Keratinocyte (primary cell): ENCODE results near the gene RHOBTB3. TPM values are rescaled to one million over a fixed set of nuclear protein-coding genes. Genes with fewer than 3 reads are reported as not detected.
"Not testable (repeated sequence)": the region's sequence is repeated elsewhere in the genome, so short reads cannot be mapped to it uniquely, and the experiment has no call there.

ENCODE experiments used
- DNase-seq: peaks from one replicate; pipeline ENCODE4 v3.0.0-alpha.2; 2011; ENCODE audit warnings: low read depth, missing footprints, low spot score
- FAIRE-seq: peaks from 2 replicates; lab custom pipeline; 2011; peaks lifted over from hg19 to GRCh38; lab: Jason Lieb, UNC
- H2AFZ ChIP-seq: 2 replicates; pipeline ENCODE4 v1.6.0; 2012; ENCODE audit warnings: low read length, control low read depth, inconsistent platforms; ENCODE audit not compliant: control insufficient read depth
- H3K27ac ChIP-seq: 2 replicates; pipeline ENCODE4 v1.5.1; 2011; ENCODE audit warnings: low read length; ENCODE audit not compliant: control insufficient read depth, insufficient read depth
- H3K27me3 ChIP-seq: 3 replicates; pipeline ENCODE4 v1.6.0; 2011; ENCODE audit warnings: low read length; ENCODE audit not compliant: control insufficient read depth, insufficient read depth; ENCODE audit errors: extremely low read depth
- H3K36me3 ChIP-seq, 2 experiments: 2 replicates in 1 of 2; 3 replicates in 1 of 2; pipeline ENCODE4 v1.5.1; 2011; ENCODE audit warnings: low read length in 2 of 2, mild to moderate bottlenecking in 1 of 2; ENCODE audit not compliant: control insufficient read depth in 2 of 2, insufficient read depth in 2 of 2; ENCODE audit errors: extremely low read depth in 1 of 2
- H3K4me1 ChIP-seq: 3 replicates; pipeline ENCODE4 v1.5.1; 2011; ENCODE audit warnings: low read length; ENCODE audit not compliant: control insufficient read depth, insufficient read depth; ENCODE audit errors: extremely low read depth
- H3K4me2 ChIP-seq: 3 replicates; pipeline ENCODE4 v1.6.0; 2011; ENCODE audit warnings: low read depth, low read length; ENCODE audit not compliant: control insufficient read depth, insufficient read depth; ENCODE audit errors: extremely low read depth
- H3K4me3 ChIP-seq, 3 experiments: fragments of 200-600 bp in 1 of 3; sonication (generic) in 1 of 3; 2 replicates in 2 of 3; 3 replicates in 1 of 3; pipeline ENCODE4 v1.5.1; 2011 to 2016; ENCODE audit warnings: low read length in 3 of 3, mild to moderate bottlenecking in 3 of 3, control low read depth in 2 of 3, inconsistent platforms in 1 of 3, low read depth in 1 of 3, mixed read lengths in 1 of 3, mixed run types in 1 of 3, moderate library complexity in 1 of 3; ENCODE audit not compliant: control insufficient read depth in 2 of 3, insufficient read depth in 2 of 3; ENCODE audit errors: extremely low read depth in 1 of 3
- H3K79me2 ChIP-seq: 2 replicates; pipeline ENCODE4 v1.6.0; 2012; ENCODE audit warnings: low read length; ENCODE audit not compliant: control insufficient read depth, insufficient read depth
- H3K9ac ChIP-seq: 3 replicates; pipeline ENCODE4 v1.6.0; 2011; ENCODE audit warnings: low read length; ENCODE audit not compliant: control insufficient read depth, insufficient read depth; ENCODE audit errors: extremely low read depth
- H3K9me1 ChIP-seq: 3 replicates; pipeline ENCODE4 v1.6.0; 2011; ENCODE audit warnings: low read length; ENCODE audit not compliant: control insufficient read depth, insufficient read depth; ENCODE audit errors: extremely low read depth
- H3K9me3 ChIP-seq: 2 replicates; pipeline ENCODE4 v1.5.1; 2012; ENCODE audit warnings: low read depth, low read length; ENCODE audit not compliant: control insufficient read depth
- H4K20me1 ChIP-seq: 3 replicates; pipeline ENCODE4 v1.6.0; 2011; ENCODE audit warnings: low read length; ENCODE audit not compliant: control insufficient read depth, insufficient read depth; ENCODE audit errors: extremely low read depth
- CTCF ChIP-seq, 3 experiments: IDR thresholded peaks in 1 of 3; conservative IDR thresholded peaks in 1 of 3; optimal IDR thresholded peaks in 1 of 3; 2 replicates in 2 of 3; 3 replicates in 1 of 3; pipeline versions ENCODE3 to v1.5.1; 2011; ENCODE audit warnings: low read length in 3 of 3, mild to moderate bottlenecking in 3 of 3, moderate library complexity in 2 of 3, control low read depth in 1 of 3, inconsistent platforms in 1 of 3; ENCODE audit not compliant: insufficient read depth in 2 of 3; ENCODE audit errors: extremely low read depth in 1 of 3
- EZH2 ChIP-seq: IDR thresholded peaks from one replicate; pipeline ENCODE4 v1.6.1; 2012; ENCODE audit warnings: inconsistent platforms, mild to moderate bottlenecking, low read length, moderate library complexity
- dilution Hi-C: fragments of 300-500 bp; cut with MboI; formaldehyde crosslinking; loops from one replicate; pipeline ENCODE4 v1.7.0; 2020; ENCODE audit warnings: low sequenced_read_pairs; ENCODE audit not compliant: extremely low pct_ligation_motif_present
- polyA plus RNA-seq, 5 experiments: library from polyadenylated mRNA; depleted of rRNA in 3 of 5; stranded (reverse) in 3 of 5; stranded (forward) in 1 of 5; unstranded in 1 of 5; fragments of >200 nt; gene quantifications; 1 replicate in 1 of 5; 2 replicates in 3 of 5; 3 replicates in 1 of 5; pipeline versions ENCODE4 v1.2.1 to v1.2.3, GENCODE V29; 2011 to 2012; ENCODE audit warnings: missing spikeins in 2 of 5, low read depth in 1 of 5, low replicate concordance in 1 of 5

RHOBTB3 gene
- polyA plus RNA-seq, 1 donor (not counting 4 experiments of a cell fraction or from before 2014, with no cell fraction given), result 4.7 TPM

DNA sequence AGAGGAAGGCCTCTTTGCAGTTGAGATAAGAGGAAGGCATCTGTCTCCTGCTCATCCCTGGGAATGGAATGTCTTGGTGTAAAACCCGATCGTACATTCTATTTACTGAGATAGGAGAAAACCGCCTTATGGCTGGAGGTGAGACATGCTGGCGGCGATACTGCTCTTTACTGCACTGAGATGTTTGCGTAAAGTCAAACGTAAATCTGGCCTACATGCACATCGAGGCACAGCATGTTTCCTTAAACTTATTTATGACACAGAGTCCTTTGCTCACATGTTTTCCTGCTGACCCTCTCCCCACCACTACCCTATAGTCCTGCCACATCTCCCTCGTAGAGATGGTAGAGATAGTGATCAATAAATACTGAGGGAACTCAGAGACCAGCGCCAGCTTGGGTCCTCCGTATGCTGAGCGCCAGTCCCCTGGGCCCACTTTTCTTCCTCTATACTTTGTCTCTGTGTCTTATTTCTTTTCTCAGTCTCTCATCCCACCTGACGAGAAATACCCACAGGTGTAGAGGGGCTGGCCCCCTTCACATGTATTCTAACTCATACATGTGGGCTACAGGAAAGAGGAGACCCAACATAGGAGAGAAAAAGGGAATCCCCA is 80.4 kb downstream of the RHOBTB3 start:
- dilution Hi-C loops, H3K36me3 ChIP-seq, H3K4me3 ChIP-seq, H4K20me1 ChIP-seq, H3K9ac ChIP-seq, H3K27me3 ChIP-seq, H3K9me1 ChIP-seq, H3K79me2 ChIP-seq, DNase-seq, H3K4me2 ChIP-seq, FAIRE-seq, H2AFZ ChIP-seq, H3K27ac ChIP-seq, H3K9me3 ChIP-seq: not testable (repeated sequence)
- H3K4me1 ChIP-seq, result peaks cover 21% of the 10 kb centered on the region

- Histone ChIP-seq H3K4me3 (no peak overlapping the region), H3K27me3 (no peaks in the 10 kb centered on the region), H4K20me1 (no peaks in the 10 kb centered on the region), H3K4me2 (no peak overlapping the region), H2AFZ (no peak overlapping the region), H3K4me1 (peaks cover 21% of the 10 kb centered on the region), H3K27ac (no peak overlapping the region), H3K9me1 (no peaks in the 10 kb centered on the region), H3K9me3 (no peaks in the 10 kb centered on the region), H3K36me3 (no peaks in the 10 kb centered on the region), H3K9ac (no peak overlapping the region), H3K79me2 (no peaks in the 10 kb centered on the region)
- FAIRE-seq (no peak), DNase-seq (no peak)
- TF ChIP-seq CTCF (optimal IDR thresholded peaks at IDR 0.05 in 1 of 3, IDR thresholded peaks at IDR 0.05 in 1 of 3, conservative IDR thresholded peaks at IDR 0.05 in 1 of 3; ENCODE audit: extremely low read depth in 1 of 3, insufficient read depth in 2 of 3, low read length in 3 of 3) (no peak), EZH2 (no peak)
- dilution Hi-C loops, result no loop called here
These were observed 80.9 kb downstream of the RHOBTB3 start for GRCh38 chr5:95812074-95812471.

DNA sequence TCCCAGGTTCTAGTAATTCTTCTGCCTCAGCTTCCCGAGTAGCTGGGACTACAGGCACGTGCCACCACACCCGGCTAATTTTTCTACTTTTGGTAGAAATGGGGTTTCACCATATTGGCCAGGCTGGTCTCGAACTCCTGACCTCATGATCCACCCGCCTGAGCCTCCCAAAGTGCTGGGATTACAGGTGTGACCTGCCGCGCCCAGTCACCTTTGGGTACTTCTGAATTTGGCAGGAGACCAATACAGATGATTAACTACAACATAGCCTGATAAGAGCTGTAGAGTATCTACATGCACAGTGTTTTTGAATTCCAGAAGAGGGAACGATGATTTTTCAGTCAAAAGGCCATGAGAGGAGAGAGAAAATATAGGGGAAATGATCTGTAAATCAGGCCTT is 81.9 kb downstream of the RHOBTB3 start:
- peaks cover 21% of the 10 kb centered on the region for H3K4me1 ChIP-seq
- H3K27ac ChIP-seq, H3K4me2 ChIP-seq, H3K27me3 ChIP-seq, FAIRE-seq, H4K20me1 ChIP-seq, DNase-seq, H3K9me1 ChIP-seq, H3K79me2 ChIP-seq, H3K36me3 ChIP-seq, H3K9ac ChIP-seq, dilution Hi-C loops, H3K9me3 ChIP-seq, H3K4me3 ChIP-seq, H2AFZ ChIP-seq: not testable (repeated sequence)
